Stimulated activated CD4-positive, alpha-beta T cell treated with anti-CD3 and anti-CD28 coated beads, Interleukin-4, amount 100 ng/mL, for 24 hours (primary cell): Measurements from ENCODE around the gene MTSS2.

Source experiments
- DNase-seq: peaks from one replicate; pipeline ENCODE4 v3.0.0-alpha.2; 2020

The MTSS2 gene

GRCh38 chr16:70685938-70686375 lies at the start of gene MTSS2:
Gene MTSS2, minus strand, starts transcription at chr16:70686053. Its CDS starts 262 bp downstream, at chr16:70685791.
- no peak for DNase-seq

GRCh38 chr16:70735141-70735979 lies 49.5 kb upstream of the MTSS2 start:
- DNase-seq = no peak

- no peak for DNase-seq
Measured at GRCh38 chr16:70734522-70735095, 48.8 kb upstream of the MTSS2 start.

GRCh38 chr16:70730944-70731343 lies 45.1 kb upstream of the MTSS2 start:
- DNase-seq = no peak

GRCh38 chr16:70730031-70730430 lies 44.2 kb upstream of the MTSS2 start:
- DNase-seq = no peak

GRCh38 chr16:70729292-70729691 lies 43.4 kb upstream of the MTSS2 start:
- no peak for DNase-seq

- DNase-seq = no peak
Measured at GRCh38 chr16:70728150-70728549, 42.3 kb upstream of the MTSS2 start.

- no peak for DNase-seq
Measured at GRCh38 chr16:70726892-70727361, 41.1 kb upstream of the MTSS2 start.

GRCh38 chr16:70725912-70726828 lies 40.3 kb upstream of the MTSS2 start:
- no peak for DNase-seq

- DNase-seq = no peak
Measured at GRCh38 chr16:70725024-70725911, 39.4 kb upstream of the MTSS2 start.

- no peak for DNase-seq
Measured at GRCh38 chr16:70724146-70725023, 38.5 kb upstream of the MTSS2 start.

- DNase-seq = no peak
Measured at GRCh38 chr16:70723740-70724145, 37.9 kb upstream of the MTSS2 start.

- no peak for DNase-seq
Measured at GRCh38 chr16:70721202-70721963, 35.5 kb upstream of the MTSS2 start.

- no peak for DNase-seq
Measured at GRCh38 chr16:70720425-70721201, 34.8 kb upstream of the MTSS2 start.

- DNase-seq = no peak
Measured at GRCh38 chr16:70717065-70717464, 31.2 kb upstream of the MTSS2 start.

- DNase-seq = no peak
Measured at GRCh38 chr16:70715860-70716357, 30.1 kb upstream of the MTSS2 start.

- DNase-seq = no peak
Measured at GRCh38 chr16:70715055-70715858, 29.4 kb upstream of the MTSS2 start.

GRCh38 chr16:70714581-70715054 lies 28.8 kb upstream of the MTSS2 start:
- DNase-seq = no peak
